H9 (cell line): ENCODE data around the gene HCFC1. TPM values are rescaled to one million over a fixed set of nuclear protein-coding genes. Genes with fewer than 3 reads are reported as not detected.

Source experiments
- DNase-seq: peaks from one replicate; pipeline ENCODE4 v3.0.0-alpha.2; 2017
- H2AFZ ChIP-seq: one replicate; pipeline ENCODE4 v1.6.1; 2013; ENCODE audit warnings: mild to moderate bottlenecking, low read length, control low read depth, moderate library complexity
- H2AK5ac ChIP-seq: 2 replicates; pipeline ENCODE4 v1.6.1; 2013; ENCODE audit warnings: low read length, control low read depth, mixed read lengths; ENCODE audit not compliant: insufficient read length
- H2BK120ac ChIP-seq: one replicate; pipeline ENCODE4 v1.6.1; 2013; ENCODE audit warnings: low read depth, mild to moderate bottlenecking, low read length, control low read depth, inconsistent platforms; ENCODE audit not compliant: poor library complexity, severe bottlenecking
- H2BK12ac ChIP-seq: 2 replicates; pipeline ENCODE4 v1.6.1; 2013; ENCODE audit warnings: low read length, control low read depth, mixed read lengths, low read depth; ENCODE audit not compliant: insufficient read length
- H2BK15ac ChIP-seq: 2 replicates; pipeline ENCODE4 v1.6.1; 2013; ENCODE audit warnings: low read depth, low read length, control low read depth
- H2BK20ac ChIP-seq: one replicate; pipeline ENCODE4 v1.6.1; 2013; ENCODE audit warnings: low read depth, mild to moderate bottlenecking, low read length, control low read depth, inconsistent platforms; ENCODE audit not compliant: poor library complexity, severe bottlenecking
- H2BK5ac ChIP-seq: 2 replicates; pipeline ENCODE4 v1.6.1; 2013; ENCODE audit warnings: low read length, control low read depth, mixed read lengths; ENCODE audit not compliant: insufficient read length
- H3K14ac ChIP-seq: 2 replicates; pipeline ENCODE4 v1.6.1; 2013; ENCODE audit warnings: low read length, control low read depth; ENCODE audit not compliant: insufficient read depth
- H3K18ac ChIP-seq: 2 replicates; pipeline ENCODE4 v1.6.1; 2013; ENCODE audit warnings: low read depth, mild to moderate bottlenecking, mixed read lengths, low read length, control low read depth; ENCODE audit not compliant: insufficient read length
- H3K23ac ChIP-seq: 2 replicates; pipeline ENCODE4 v1.6.1; 2013; ENCODE audit warnings: low read length, control low read depth, mixed read lengths, low read depth; ENCODE audit not compliant: insufficient read length
- H3K23me2 ChIP-seq: 2 replicates; pipeline ENCODE4 v1.6.1; 2013; ENCODE audit warnings: low read depth, mild to moderate bottlenecking, mixed read lengths, low read length, control low read depth; ENCODE audit not compliant: insufficient read length, poor library complexity, severe bottlenecking
- H3K27ac ChIP-seq: 2 replicates; pipeline ENCODE4 v1.5.1; 2013; ENCODE audit warnings: low read length, control low read depth, mixed read lengths, low read depth; ENCODE audit not compliant: insufficient read length
- H3K27me3 ChIP-seq: 2 replicates; pipeline ENCODE4 v1.6.1; 2013; ENCODE audit warnings: low read length, control low read depth, inconsistent platforms; ENCODE audit not compliant: insufficient read depth
- H3K4ac ChIP-seq: 2 replicates; pipeline ENCODE4 v1.6.1; 2013; ENCODE audit warnings: low read depth, mild to moderate bottlenecking, control low read depth, inconsistent platforms, low read length, moderate library complexity
- H3K4me1 ChIP-seq: 2 replicates; pipeline ENCODE4 v1.6.1; 2013; ENCODE audit warnings: low read length, control low read depth, inconsistent platforms; ENCODE audit not compliant: insufficient read depth
- H3K4me2 ChIP-seq: 2 replicates; pipeline ENCODE4 v1.6.1; 2013; ENCODE audit warnings: low read length, control low read depth, mixed read lengths; ENCODE audit not compliant: insufficient read length, insufficient read depth
- H3K56ac ChIP-seq: 2 replicates; pipeline ENCODE4 v1.6.1; 2013; ENCODE audit warnings: low read depth, mild to moderate bottlenecking, mixed read lengths, low read length, control low read depth; ENCODE audit not compliant: insufficient read length
- H3K79me1 ChIP-seq: 2 replicates; pipeline ENCODE4 v1.6.1; 2013; ENCODE audit warnings: low read depth, mild to moderate bottlenecking, moderate library complexity, low read length, control low read depth, inconsistent platforms; ENCODE audit not compliant: insufficient read depth, poor library complexity, severe bottlenecking
- H3K79me2 ChIP-seq: 2 replicates; pipeline ENCODE4 v1.6.1; 2013; ENCODE audit warnings: low read length, control low read depth, inconsistent platforms; ENCODE audit not compliant: insufficient read depth
- H3K9ac ChIP-seq: 2 replicates; pipeline ENCODE4 v1.6.1; 2013; ENCODE audit warnings: low read length, control low read depth, mixed read lengths; ENCODE audit not compliant: insufficient read length; ENCODE audit errors: extremely low read depth
- H3K9me3 ChIP-seq: one replicate; pipeline ENCODE4 v1.6.1; 2013; ENCODE audit warnings: low read depth, low read length, inconsistent platforms; ENCODE audit not compliant: control insufficient read depth
- H3T11ph ChIP-seq: one replicate; pipeline ENCODE4 v1.6.1; 2013; ENCODE audit warnings: mild to moderate bottlenecking, low read length, control low read depth, inconsistent platforms
- H4K20me1 ChIP-seq: one replicate; pipeline ENCODE4 v1.6.1; 2013; ENCODE audit not compliant: control insufficient read depth, insufficient read length, insufficient read depth
- H4K5ac ChIP-seq: 2 replicates; pipeline ENCODE4 v1.6.1; 2013; ENCODE audit warnings: low read depth, mild to moderate bottlenecking, mixed read lengths, low read length, control low read depth; ENCODE audit not compliant: insufficient read length
- H4K8ac ChIP-seq: replicated peaks from 2 replicates; pipeline ENCODE4 v1.6.1; 2013; ENCODE audit warnings: low read length, control low read depth, mixed read lengths, low read depth; ENCODE audit not compliant: insufficient read length
- H4K91ac ChIP-seq: 2 replicates; pipeline ENCODE4 v1.6.1; 2013; ENCODE audit warnings: low read depth, mild to moderate bottlenecking, moderate library complexity, mixed read lengths, low read length, control low read depth; ENCODE audit not compliant: insufficient read length
- H3K27ac Mint-ChIP-seq, 3 experiments: 2 replicates in 2 of 3; 3 replicates in 1 of 3; pipeline ENCODE4 v1.8.0; 2020 to 2021; ENCODE audit warnings: mixed read lengths in 3 of 3, mild to moderate bottlenecking in 1 of 3, moderate library complexity in 1 of 3
- H3K27me3 Mint-ChIP-seq: 2 replicates; pipeline ENCODE4 v1.8.0; 2021; ENCODE audit warnings: low read depth, mild to moderate bottlenecking, moderate library complexity, mixed read lengths
- H3K36me3 Mint-ChIP-seq, 3 experiments: 2 replicates in 2 of 3; 3 replicates in 1 of 3; pipeline ENCODE4 v1.8.0; 2020 to 2021; ENCODE audit warnings: low read depth in 3 of 3, mixed read lengths in 3 of 3; ENCODE audit not compliant: insufficient read depth in 1 of 3
- H3K4me1 Mint-ChIP-seq, 2 experiments: 2 replicates each; pipeline ENCODE4 v1.8.0; 2020; ENCODE audit warnings: mixed read lengths in 2 of 2
- H3K4me3 Mint-ChIP-seq, 2 experiments: 2 replicates in 1 of 2; 3 replicates in 1 of 2; pipeline ENCODE4 v1.8.0; 2020 to 2021; ENCODE audit warnings: mild to moderate bottlenecking in 2 of 2, mixed read lengths in 2 of 2, moderate library complexity in 1 of 2
- H3K9me3 Mint-ChIP-seq, 2 experiments: 2 replicates in 1 of 2; 3 replicates in 1 of 2; pipeline ENCODE4 v1.8.0; 2020; ENCODE audit warnings: mild to moderate bottlenecking in 2 of 2, mixed read lengths in 2 of 2, moderate library complexity in 1 of 2
- CTCF ChIP-seq: fragments of 200-600 bp; sonication (generic); conservative IDR thresholded peaks from 3 replicates; pipeline ENCODE4 v1.8.0; 2021; ENCODE audit warnings: antibody characterized with exemption, mild to moderate bottlenecking
- WGBS: extraction: QIAGEN DNeasy Blood & Tissue Kit; methylation state at CpG from one replicate; pipeline ENCODE4 v1.1.7; 2013; ENCODE audit warnings: missing lambda C conversion rate, low lambda C conversion rate, mixed read lengths; ENCODE audit not compliant: insufficient read length; ENCODE audit errors: extremely low coverage; 5-methylcytosine and 5-hydroxymethylcytosine counted together
- total RNA-seq: library from RNA; stranded (reverse); gene quantifications from 2 replicates; pipeline ENCODE4 v1.2.1, GENCODE V29; 2021

Gene HCFC1
- total RNA-seq, 1 experiment from 2014 or later = 144 TPM

DNA sequence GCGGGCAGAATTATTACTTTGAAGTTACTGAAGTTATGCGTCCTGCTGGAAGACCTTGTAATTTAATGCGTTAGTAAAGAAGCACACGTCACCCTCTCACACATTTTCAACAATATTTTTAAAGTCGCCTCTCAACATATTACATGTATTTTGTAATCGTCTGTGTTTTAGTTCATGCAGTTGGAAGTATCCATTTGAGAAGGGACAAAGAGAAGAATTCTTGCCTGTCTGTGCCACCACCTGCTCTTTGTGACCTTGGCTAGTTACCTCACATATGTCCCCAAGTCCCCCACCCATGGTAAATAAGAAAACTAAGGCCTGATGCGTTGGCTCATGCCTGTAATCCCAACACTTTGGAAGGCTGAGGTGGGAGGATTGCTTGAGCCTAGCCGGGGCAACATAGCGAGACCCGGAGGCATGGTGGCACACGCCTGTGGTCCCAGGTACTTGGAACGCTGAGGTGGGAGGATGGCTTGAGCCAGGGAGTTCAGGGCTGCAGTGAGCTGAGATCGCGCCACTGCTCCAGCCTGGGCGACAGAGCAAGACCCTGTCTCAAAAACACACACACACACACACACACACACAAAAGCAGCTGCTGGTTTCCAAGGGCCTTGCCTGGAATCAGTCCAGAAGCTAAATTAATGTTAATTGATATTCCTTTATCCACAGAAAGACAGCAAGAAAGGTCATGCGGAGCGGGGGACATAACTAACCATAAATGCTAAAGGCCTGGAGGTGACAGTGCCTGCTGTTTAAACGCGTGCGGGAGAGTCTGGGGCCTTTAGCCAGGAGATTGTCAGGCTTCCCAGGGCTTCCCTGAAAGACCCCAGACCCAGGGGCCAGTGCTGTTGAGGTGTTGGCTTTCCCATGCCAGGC is 1.7 kb upstream of the HCFC1 start:
- peak overlapping the region; percentile 93; the same call in 1 of the 2 replicates for H3K14ac ChIP-seq
- H4K8ac ChIP-seq = no peak overlapping the region
- peak overlapping the region; percentile 94 for H3K9ac ChIP-seq
- H3K4ac ChIP-seq = no peak overlapping the region; the same call in 1 of the 2 replicates
- H3K4me1 ChIP-seq = no peaks in the 10 kb centered on the region
- peak overlapping the region; percentile 73 for H3K18ac ChIP-seq
- no peaks in the 10 kb centered on the region for H3K9me3 ChIP-seq
- Mint-ChIP-seq H3K27me3 (no peaks in the 10 kb centered on the region), H3K36me3 (peaks cover 3 to 10% (median 4%) of the 10 kb centered on the region in 3 experiments; a peak in 6 of 7 replicates), H3K9me3 (peaks cover 4 to 11% of the 10 kb centered on the region in 2 experiments; a peak in 4 of 5 replicates), H3K27ac (peak overlapping the region; percentile 98 to 99 (median 98)), H3K4me3 (peak overlapping the region; percentile 83 to 94), H3K4me1 (peaks cover 19 to 28% of the 10 kb centered on the region in 2 experiments)
- no peak overlapping the region for H2AK5ac ChIP-seq
- no peaks in the 10 kb centered on the region for H3K79me1 ChIP-seq
- H2BK120ac ChIP-seq = peak overlapping the region; percentile 90
- TF ChIP-seq CTCF = no peak
- H3K23me2 ChIP-seq = peaks cover 18% of the 10 kb centered on the region
- H2BK5ac ChIP-seq = no peak overlapping the region
- no peak overlapping the region for H2BK15ac ChIP-seq
- H3T11ph ChIP-seq = peak overlapping the region; percentile 73
- no peak for DNase-seq
- H3K79me2 ChIP-seq = peaks cover 13% of the 10 kb centered on the region; the same call in 1 of the 2 replicates
- H2BK20ac ChIP-seq = no peak overlapping the region
- no peaks in the 10 kb centered on the region for H3K27me3 ChIP-seq
- H3K23ac ChIP-seq = no peak overlapping the region
- no peak overlapping the region for H2BK12ac ChIP-seq
- H2AFZ ChIP-seq = no peak overlapping the region
- H3K4me2 ChIP-seq = peak overlapping the region; percentile 48
- peak overlapping the region; percentile 90 for H3K27ac ChIP-seq
- no peaks in the 10 kb centered on the region for H4K20me1 ChIP-seq
- no peak overlapping the region for H3K56ac ChIP-seq
- H4K5ac ChIP-seq = no peak overlapping the region
- H4K91ac ChIP-seq = no peak overlapping the region
- WGBS = no CpG with 5 or more reads among the region's 20 CpGs
